ENCODE results near the gene SIK3.
"Not testable (repeated sequence)": the region's sequence is repeated elsewhere in the genome, so short reads cannot be mapped to it uniquely, and the experiment has no call there.

Gene SIK3

GRCh38 chr11:117044287-117045035 lies 53.8 kb downstream of the SIK3 start:
- FAIRE-seq, result no peak

- no peak for FAIRE-seq
Observed at GRCh38 chr11:117042689-117043088, 55.5 kb downstream of the SIK3 start.

- FAIRE-seq, result no peak
Observed at GRCh38 chr11:117039900-117040299, 58.3 kb downstream of the SIK3 start.

GRCh38 chr11:117039270-117039669 lies 59.0 kb downstream of the SIK3 start:
- no peak for FAIRE-seq

GRCh38 chr11:117037975-117038350 lies 60.3 kb downstream of the SIK3 start:
- no peak for FAIRE-seq

GRCh38 chr11:117037279-117037974 lies 60.8 kb downstream of the SIK3 start:
- FAIRE-seq, result no peak

- FAIRE-seq, result no peak
Observed at GRCh38 chr11:117034901-117035300, 63.3 kb downstream of the SIK3 start.

GRCh38 chr11:117026593-117027330 lies 71.5 kb downstream of the SIK3 start:
- no peak for FAIRE-seq

- FAIRE-seq, result not testable (repeated sequence)
Observed at GRCh38 chr11:117023707-117024106, 74.5 kb downstream of the SIK3 start.

GRCh38 chr11:117023178-117023577 lies 75.0 kb downstream of the SIK3 start:
- no peak for FAIRE-seq

GRCh38 chr11:117022526-117022925 lies 75.7 kb downstream of the SIK3 start:
- FAIRE-seq, result no peak

- FAIRE-seq, result no peak
Observed at GRCh38 chr11:117020869-117021564, 77.2 kb downstream of the SIK3 start.

- FAIRE-seq, result no peak
Observed at GRCh38 chr11:117020287-117020686, 77.9 kb downstream of the SIK3 start.

GRCh38 chr11:117019871-117020270 lies 78.4 kb downstream of the SIK3 start:
- FAIRE-seq, result no peak

GRCh38 chr11:117017456-117017855 lies 80.8 kb downstream of the SIK3 start:
- no peak for FAIRE-seq

GRCh38 chr11:117016747-117017146 lies 81.5 kb downstream of the SIK3 start:
- FAIRE-seq, result no peak

- FAIRE-seq, result no peak
Observed at GRCh38 chr11:117016246-117016645, 82.0 kb downstream of the SIK3 start.

- no peak for FAIRE-seq
Observed at GRCh38 chr11:117011541-117011898, 86.7 kb downstream of the SIK3 start.

GRCh38 chr11:117010808-117011540 lies 87.3 kb downstream of the SIK3 start:
- no peak for FAIRE-seq

GRCh38 chr11:117009905-117010605 lies 88.2 kb downstream of the SIK3 start:
- FAIRE-seq, result no peak

- FAIRE-seq, result no peak
Observed at GRCh38 chr11:117005758-117006157, 92.5 kb downstream of the SIK3 start.

Measured in colon (tissue), 2 donors.